ENCODE measurements around the gene THOC6.

DNA sequence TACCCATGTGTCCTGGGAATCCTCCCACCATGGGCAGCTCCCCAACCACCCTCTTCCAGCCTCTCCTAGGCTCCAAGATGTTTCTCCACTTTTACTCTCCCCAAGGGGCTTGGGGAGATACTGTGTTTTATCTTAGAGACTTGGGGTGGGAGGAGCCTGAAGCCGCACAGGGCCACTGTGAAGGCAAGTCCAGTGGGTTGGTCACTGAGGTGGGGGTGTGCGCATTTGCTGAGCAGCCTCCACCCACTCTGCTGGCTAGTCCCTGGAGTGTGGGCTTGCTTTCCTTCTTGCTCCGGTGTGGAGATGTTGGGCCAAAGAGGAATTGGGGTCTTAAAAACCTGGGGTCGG, 15.2 kb upstream of the THOC6 start:
- TF ChIP-seq RAD21 (IDR thresholded peaks at IDR 0.05) (no peak), CTCF (IDR thresholded peaks at IDR 0.05; ENCODE audit: low read depth, low read length, missing input control) (no peak), GABPA (IDR thresholded peaks at IDR 0.05 in 1 of 2, conservative IDR thresholded peaks at IDR 0.05 in 1 of 2) (no peak), TAF1 (conservative IDR thresholded peaks at IDR 0.05) (no peak), REST (IDR thresholded peaks at IDR 0.05) (no peak)
- TF ChIP-seq, protein P1, sequence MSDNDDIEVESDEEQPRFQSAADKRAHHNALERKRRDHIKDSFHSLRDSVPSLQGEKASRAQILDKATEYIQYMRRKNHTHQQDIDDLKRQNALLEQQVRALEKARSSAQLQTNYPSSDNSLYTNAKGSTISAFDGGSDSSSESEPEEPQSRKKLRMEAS (IDR thresholded peaks at IDR 0.05): no peak
